Endothelial cell of umbilical vein (primary cell): ENCODE measurements around the gene MTA2. TPM values are rescaled to one million over a fixed set of nuclear protein-coding genes. Genes with fewer than 3 reads are reported as not detected.

ENCODE experiments used
- BruUV-seq: library from RNA; stranded (reverse); fragments of 400-500 nt; replicated peaks from 2 replicates; lab custom pipeline; 2021; lab: Mats Ljungman, UMichigan
- CTCF ChIA-PET: fragments of 300-600, 350-600 bp; sonication (Branson Sonifier 250); formaldehyde crosslinking; loops from one replicate; lab custom pipeline; 2021; ENCODE audit warnings: antibody characterized with exemption, inconsistent platforms; lab: Charles Lee
- POLR2A ChIA-PET: fragments of 300-600, 350-600 bp; sonication (Branson Sonifier 250); formaldehyde crosslinking; loops from one replicate; lab custom pipeline; 2021; ENCODE audit warnings: antibody characterized with exemption, inconsistent platforms; lab: Charles Lee
- DNase-seq: peaks from one replicate; pipeline ENCODE4 v3.0.0-alpha.2; 2011; ENCODE audit warnings: low read depth, low spot score
- FAIRE-seq: peaks from 2 replicates; lab custom pipeline; 2011; peaks lifted over from hg19 to GRCh38; lab: Jason Lieb, UNC
- H2AFZ ChIP-seq: 2 replicates; pipeline ENCODE4 v1.6.0; 2012; ENCODE audit warnings: low read depth, low read length, control low read depth, inconsistent platforms
- H3K27ac ChIP-seq: 2 replicates; pipeline ENCODE4 v1.5.1; 2011; ENCODE audit warnings: low read depth, mild to moderate bottlenecking, control low read depth, low read length, moderate library complexity; ENCODE audit not compliant: insufficient read depth
- H3K27me3 ChIP-seq, 2 experiments: 2 replicates each; pipeline versions ENCODE4 v1.6.0 to v1.6.1; 2011; ENCODE audit warnings: low read length in 2 of 2, mixed read lengths in 1 of 2; ENCODE audit not compliant: control insufficient read depth in 2 of 2, insufficient read depth in 2 of 2
- H3K36me3 ChIP-seq, 2 experiments: 2 replicates in 1 of 2; 3 replicates in 1 of 2; pipeline ENCODE4 v1.5.1; 2011; ENCODE audit warnings: low read length in 2 of 2, mild to moderate bottlenecking in 1 of 2, moderate library complexity in 1 of 2; ENCODE audit not compliant: control insufficient read depth in 2 of 2, insufficient read depth in 2 of 2; ENCODE audit errors: extremely low read depth in 1 of 2
- H3K4me1 ChIP-seq: 3 replicates; pipeline ENCODE4 v1.5.1; 2011; ENCODE audit warnings: mild to moderate bottlenecking, low read length; ENCODE audit not compliant: control insufficient read depth, insufficient read depth; ENCODE audit errors: extremely low read depth
- H3K4me2 ChIP-seq: 2 replicates; pipeline ENCODE4 v1.6.1; 2011; ENCODE audit warnings: low read length, control low read depth, mixed read lengths; ENCODE audit not compliant: insufficient read depth
- H3K4me3 ChIP-seq, 3 experiments: fragments of 200-600 bp in 1 of 3; sonication (generic), shearing (Covaris generic) in 1 of 3; replicated peaks in 1 of 3; 2 replicates each; pipeline ENCODE4 v1.5.1; 2011 to 2016; ENCODE audit warnings: control low read depth in 3 of 3, low read length in 3 of 3, mild to moderate bottlenecking in 2 of 3, inconsistent platforms in 1 of 3, low read depth in 1 of 3, moderate library complexity in 1 of 3; ENCODE audit not compliant: insufficient read depth in 1 of 3
- H3K79me2 ChIP-seq: 2 replicates; pipeline ENCODE4 v1.6.0; 2012; ENCODE audit warnings: low read length, inconsistent platforms; ENCODE audit not compliant: control insufficient read depth, insufficient read depth
- H3K9ac ChIP-seq: replicated peaks from 2 replicates; pipeline ENCODE3; 2011; ENCODE audit warnings: low read length, control low read depth; ENCODE audit not compliant: insufficient read depth; ENCODE audit errors: extremely low read depth
- H3K9me1 ChIP-seq: replicated peaks from 3 replicates; pipeline ENCODE4 v1.6.0; 2011; ENCODE audit warnings: mild to moderate bottlenecking, low read length; ENCODE audit not compliant: control insufficient read depth, insufficient read depth; ENCODE audit errors: extremely low read depth
- H3K9me3 ChIP-seq: replicated peaks from 2 replicates; pipeline ENCODE4 v1.5.1; 2012; ENCODE audit warnings: low read length, inconsistent platforms; ENCODE audit not compliant: control insufficient read depth, insufficient read depth
- H4K20me1 ChIP-seq: replicated peaks from 2 replicates; pipeline ENCODE3; 2011; ENCODE audit warnings: mild to moderate bottlenecking, low read length; ENCODE audit not compliant: control insufficient read depth, insufficient read depth; ENCODE audit errors: extremely low read depth
- CTCF ChIP-seq, 2 donors: IDR thresholded peaks; 1 replicate in 1 of 2; 2 replicates in 1 of 2; pipeline ENCODE4 v1.5.1; 2011; ENCODE audit warnings: low read length in 2 of 2, mild to moderate bottlenecking in 2 of 2, moderate library complexity in 2 of 2, control low read depth in 1 of 2, inconsistent platforms in 1 of 2, low read depth in 1 of 2; ENCODE audit not compliant: insufficient read depth in 1 of 2; ENCODE audit errors: extremely low read depth in 1 of 2
- EZH2 ChIP-seq: IDR thresholded peaks from 2 replicates; pipeline ENCODE4 v1.6.1; 2012; ENCODE audit warnings: borderline replicate concordance, low read depth, mild to moderate bottlenecking, moderate library complexity, low read length, inconsistent platforms; ENCODE audit not compliant: severe bottlenecking
- FOS ChIP-seq: IDR thresholded peaks from 2 replicates; pipeline ENCODE4 v1.6.1; 2011; ENCODE audit warnings: mild to moderate bottlenecking, low read length, moderate library complexity, borderline replicate concordance; ENCODE audit not compliant: insufficient read depth
- GATA2 ChIP-seq: IDR thresholded peaks from 2 replicates; pipeline ENCODE4 v1.7.0; 2011; ENCODE audit warnings: low read depth, mild to moderate bottlenecking, moderate library complexity, mixed read lengths, low read length; ENCODE audit not compliant: insufficient read length, insufficient read depth
- JUN ChIP-seq: IDR thresholded peaks from 2 replicates; pipeline ENCODE4 v1.6.1; 2011; ENCODE audit warnings: borderline replicate concordance, low read depth; ENCODE audit not compliant: insufficient read length, insufficient read depth
- MAX ChIP-seq: IDR thresholded peaks from 2 replicates; pipeline ENCODE4 v1.6.1; 2011; ENCODE audit not compliant: insufficient read depth, insufficient read length
- MYC ChIP-seq: IDR thresholded peaks from one replicate; pipeline ENCODE4 v1.6.1; 2011; ENCODE audit warnings: mild to moderate bottlenecking, low read depth, low read length
- POLR2A ChIP-seq: IDR thresholded peaks from 2 replicates; pipeline ENCODE4 v1.6.1; 2012; ENCODE audit warnings: low read depth, mild to moderate bottlenecking, control low read depth, low read length
- POLR2AphosphoS5 ChIP-seq: IDR thresholded peaks from 2 replicates; pipeline ENCODE4 v1.6.1; 2012; ENCODE audit warnings: low read depth, mild to moderate bottlenecking, control low read depth, low read length, moderate library complexity; ENCODE audit not compliant: insufficient read depth
- dilution Hi-C: fragments of 300-500 bp; cut with MboI; formaldehyde crosslinking; loops from one replicate; pipeline ENCODE4 v1.15.0; 2019; ENCODE audit warnings: low sequenced_read_pairs; ENCODE audit not compliant: extremely low pct_ligation_motif_present
- intact Hi-C: fragments of 100-400 bp; cut with micrococcal nuclease; formaldehyde crosslinking; loops from one replicate; pipeline ENCODE4 v1.10.0; 2022
- polyA plus RNA-seq, 4 experiments: library from polyadenylated mRNA; depleted of rRNA in 3 of 4; stranded (reverse) in 3 of 4; unstranded in 1 of 4; fragments of >200 nt; gene quantifications; 2 replicates each; pipeline versions ENCODE4 v1.2.1 to v1.2.3, GENCODE V29; 2011 to 2012; ENCODE audit warnings: missing spikeins in 1 of 4
- total RNA-seq: library from RNA; stranded (reverse); gene quantifications from 2 replicates; pipeline ENCODE4 v1.2.3, GENCODE V29; 2021

The MTA2 gene
- total and polyA plus RNA-seq, 2 donors (not counting 3 experiments of a cell fraction or from before 2014, with no cell fraction given): 40.4 to 166 TPM

DNA sequence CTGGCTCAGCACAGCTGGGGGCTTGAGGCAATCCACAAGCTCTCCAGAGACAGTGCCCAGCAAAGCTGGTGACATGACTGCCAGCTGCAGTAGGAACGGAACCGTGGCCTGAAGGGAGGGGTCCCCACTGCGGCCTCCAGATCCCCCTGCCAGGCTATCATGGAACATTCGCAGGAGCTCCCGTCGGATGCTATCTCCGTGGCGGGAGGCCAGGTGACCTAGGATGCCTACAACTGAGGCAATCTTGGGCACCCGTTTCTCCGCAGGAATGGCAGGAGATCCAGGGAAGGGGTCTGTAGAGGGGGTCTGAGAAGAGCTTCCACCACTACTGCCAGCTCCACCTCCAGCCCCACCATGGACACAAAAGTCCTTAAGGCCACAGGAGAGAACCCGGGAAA, 47.3 kb upstream of the MTA2 start:
- POLR2A ChIA-PET: interaction anchor here (1.2 to 2.5 kb wide), 2 partner anchors 16 to 192 kb away, joined by 4 to 13 read pairs; partner anchors contain the start of genes C11orf98 and CSKMT
- Histone ChIP-seq H3K27me3 (no peaks in the 10 kb centered on the region), H3K4me1 (peaks cover 13% of the 10 kb centered on the region), H3K36me3 (peaks cover 11 to 25% of the 10 kb centered on the region in 2 experiments), H3K9me3 (no peaks in the 10 kb centered on the region), H4K20me1 (no peaks in the 10 kb centered on the region), H3K9me1 (no peaks in the 10 kb centered on the region), H3K9ac (no peak overlapping the region), H2AFZ (no peak overlapping the region), H3K27ac (no peak overlapping the region), H3K79me2 (peaks cover 43% of the 10 kb centered on the region), H3K4me2 (no peak overlapping the region), H3K4me3 (no peak overlapping the region)
- FAIRE-seq (no peak), DNase-seq (no peak)
- CTCF ChIA-PET: interaction anchor here (1.7 to 1.9 kb wide), 2 partner anchors 45 to 58 kb away, joined by 4 read pairs; partner anchors contain the start of gene TUT1
- intact Hi-C loops (no loop called here), dilution Hi-C loops (no loop called here)
- TF ChIP-seq GATA2 (no peak), MYC (no peak), POLR2A (no peak), CTCF (IDR thresholded peaks at IDR 0.05; ENCODE audit: extremely low read depth in 1 of 2, insufficient read depth in 1 of 2, low read depth in 1 of 2, low read length in 2 of 2) (no peak), JUN (no peak), POLR2AphosphoS5 (no peak), FOS (no peak), MAX (no peak), EZH2 (no peak)
- no TSS peak for BruUV-seq
